ENCODE measurements around the gene UNC5A.

UNC5A gene

GRCh38 chr5:176797456-176798050 is 12.8 kb upstream of the UNC5A start:
- DNase-seq (ENCODE audit: insufficient read length, low spot score) = no peak
- no peak for TF ChIP-seq CTCF (IDR thresholded peaks at IDR 0.05; ENCODE audit: insufficient read depth, missing control alignments)
- FAIRE-seq = no peak

- no peak for FAIRE-seq
- no peak for TF ChIP-seq CTCF (IDR thresholded peaks at IDR 0.05; ENCODE audit: insufficient read depth, missing control alignments)
- DNase-seq (ENCODE audit: insufficient read length, low spot score) = no peak
Measured at GRCh38 chr5:176798086-176798876, 12.1 kb upstream of the UNC5A start.

GRCh38 chr5:176798949-176799348 is 11.4 kb upstream of the UNC5A start:
- FAIRE-seq (no peak), DNase-seq (ENCODE audit: insufficient read length, low spot score) (no peak)
- no peak for TF ChIP-seq CTCF (IDR thresholded peaks at IDR 0.05; ENCODE audit: insufficient read depth, missing control alignments)

GRCh38 chr5:176799488-176799887 is 10.9 kb upstream of the UNC5A start:
- DNase-seq (ENCODE audit: insufficient read length, low spot score) = no peak
- FAIRE-seq = no peak
- TF ChIP-seq CTCF (IDR thresholded peaks at IDR 0.05; ENCODE audit: insufficient read depth, missing control alignments) = no peak

GRCh38 chr5:176800024-176800423 is 10.3 kb upstream of the UNC5A start:
- no peak for TF ChIP-seq CTCF (IDR thresholded peaks at IDR 0.05; ENCODE audit: insufficient read depth, missing control alignments)
- FAIRE-seq = no peak
- no peak for DNase-seq (ENCODE audit: insufficient read length, low spot score)

GRCh38 chr5:176802116-176802784 is 8.1 kb upstream of the UNC5A start:
- TF ChIP-seq CTCF (IDR thresholded peaks at IDR 0.05; ENCODE audit: insufficient read depth, missing control alignments) = no peak
- DNase-seq (ENCODE audit: insufficient read length, low spot score) (no peak), FAIRE-seq (no peak)

Data from D721Med (cell line).